Right forelimb (tissue), 1 donor: ENCODE results near the gene SIK2.
"Not testable (repeated sequence)": the region's sequence is repeated elsewhere in the genome, so short reads cannot be mapped to it uniquely, and the experiment has no call there.

Experiments used
- DNase-seq: peaks from one replicate; pipeline ENCODE4 v3.0.0-alpha.2; 2018

Gene SIK2

DNA sequence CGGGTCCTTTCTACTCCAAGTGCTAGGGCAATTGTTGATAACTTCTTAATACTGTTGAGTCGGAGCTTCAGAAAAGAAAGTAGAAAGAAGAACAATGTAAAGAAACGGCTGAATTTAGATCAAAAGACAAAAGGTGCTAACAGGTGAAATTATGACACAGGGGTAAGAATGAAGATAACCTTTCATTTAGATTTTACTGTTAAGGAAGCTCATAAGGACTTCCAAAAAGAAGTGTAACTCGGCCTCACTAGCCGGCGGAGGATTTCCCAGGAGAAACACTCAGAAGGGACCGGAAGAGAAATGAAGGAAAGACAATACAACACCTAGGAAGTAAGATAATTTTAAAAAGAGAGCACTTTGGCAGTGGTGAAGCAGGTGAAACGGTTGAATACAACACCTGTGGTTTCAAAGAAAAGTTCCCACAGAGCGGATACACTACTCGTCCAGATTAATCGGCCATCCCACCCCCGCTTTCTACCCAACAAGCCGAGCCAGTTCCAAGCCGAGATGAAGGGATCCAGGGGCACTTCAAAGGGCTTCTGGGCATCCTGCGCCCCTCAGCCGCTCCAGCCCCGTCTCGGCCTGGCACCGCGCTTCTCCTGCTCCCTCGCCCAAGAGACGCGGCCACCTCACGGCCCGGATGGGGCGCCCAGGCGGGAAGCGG lies 163.2 kb downstream of the SIK2 start:
- no peak for DNase-seq

DNA sequence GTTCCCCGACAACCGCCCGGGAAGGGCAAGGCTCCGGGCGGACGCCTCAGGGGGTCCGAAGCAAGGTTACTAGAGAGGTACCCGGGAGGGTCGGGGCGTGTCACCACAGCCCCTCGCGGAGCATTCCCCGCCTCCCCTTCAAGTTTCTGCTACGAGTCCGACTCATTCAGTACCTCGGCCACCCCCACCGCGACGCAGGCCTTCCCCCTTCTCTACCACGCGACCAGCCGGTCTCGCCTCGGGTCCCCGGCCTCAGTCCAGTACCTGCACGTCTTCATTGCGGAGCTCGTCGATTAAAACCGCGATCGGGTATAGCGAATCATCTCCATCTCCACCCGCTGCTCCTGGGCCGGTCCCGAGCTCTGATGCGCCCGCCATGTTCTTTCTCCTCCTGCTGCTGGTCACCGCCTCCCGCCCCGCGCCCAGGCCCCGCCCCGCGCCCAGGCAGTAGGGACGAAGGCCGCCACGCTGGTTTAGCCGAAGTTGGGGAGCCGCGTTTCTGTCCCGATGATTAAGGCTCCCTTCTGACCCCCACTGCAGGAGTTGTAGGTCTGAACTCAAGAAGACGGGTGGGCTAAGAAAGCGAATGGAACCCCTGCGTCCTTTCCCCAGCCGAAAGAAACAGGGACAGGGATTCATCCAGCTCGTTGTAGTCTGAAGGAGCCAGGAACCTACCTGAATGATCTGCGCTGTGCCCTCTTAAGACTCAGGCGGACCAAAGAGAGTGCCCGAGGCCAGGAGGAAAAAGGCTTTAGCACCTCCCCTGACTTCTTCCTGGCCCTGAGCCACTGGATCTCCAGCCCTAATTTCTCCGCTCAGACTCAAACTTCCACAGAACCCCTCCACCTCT lies 164.0 kb downstream of the SIK2 start, which contains the start of gene PPP2R1B:
TSS of gene PPP2R1B (minus strand) at position 406 of the 850 bp plus-strand sequence. CDS start at position 378, 28 bp downstream.
- peak; percentile 95 for DNase-seq

DNA sequence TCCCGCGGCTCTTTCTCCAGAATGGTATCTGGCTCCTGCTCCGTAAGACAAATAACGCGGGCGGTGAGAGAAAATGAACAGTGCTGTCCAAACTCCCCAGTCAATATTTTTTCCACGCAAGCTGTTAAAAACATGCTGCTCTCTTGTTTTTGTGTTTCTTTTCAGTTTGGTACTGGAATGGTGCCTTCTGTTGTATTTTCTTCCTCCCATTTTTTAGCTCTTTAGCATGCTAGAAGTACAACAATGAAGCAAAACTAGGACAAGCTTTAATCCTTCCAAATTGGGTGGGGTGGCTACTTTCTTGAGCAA lies 164.5 kb downstream of the SIK2 start:
- no peak for DNase-seq

DNA sequence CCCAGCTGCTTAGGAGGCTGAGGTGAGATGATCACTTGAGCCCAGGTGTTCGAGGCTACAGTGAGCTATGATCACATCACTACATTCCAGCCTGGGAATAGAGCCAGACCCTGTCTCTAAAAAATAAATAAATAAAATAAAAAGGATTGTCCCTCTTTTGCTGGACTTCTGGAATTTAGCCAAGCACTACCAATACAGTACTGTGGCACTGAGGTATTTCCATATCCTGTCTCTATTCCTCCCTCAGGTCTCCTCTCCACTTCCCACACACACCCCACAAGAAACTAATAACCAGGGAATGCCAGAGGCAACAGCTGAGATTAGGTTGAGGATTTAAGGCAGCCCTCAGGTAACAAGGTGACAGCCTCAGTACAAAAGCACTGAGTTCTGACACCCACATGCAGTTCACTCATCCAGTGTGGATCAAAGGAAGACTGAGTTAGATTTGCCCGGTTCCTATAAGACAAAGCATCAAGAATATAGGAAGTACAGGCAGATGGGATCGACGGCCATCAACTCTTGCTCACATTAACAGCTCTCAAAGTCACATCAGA lies 168.4 kb downstream of the SIK2 start:
- no peak for DNase-seq

DNA sequence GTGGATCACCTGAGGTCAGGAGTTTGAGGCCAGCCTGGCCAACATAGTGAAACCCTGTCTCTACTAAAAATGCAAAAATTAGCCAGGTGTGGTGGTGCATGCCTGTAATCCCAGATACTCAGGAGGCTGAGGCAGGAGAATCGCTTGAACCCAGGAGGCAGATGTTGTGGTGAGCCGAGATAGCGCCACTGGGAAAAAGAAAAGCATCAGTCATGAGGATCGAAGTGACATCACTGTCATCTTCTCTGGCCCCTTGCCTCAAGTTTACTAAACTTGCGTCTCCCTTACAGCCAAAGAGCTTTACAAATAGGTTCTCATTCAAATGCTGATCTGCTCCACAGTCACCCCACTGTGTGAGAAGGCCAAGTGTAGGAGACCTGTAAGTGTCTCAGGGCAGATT lies 169.0 kb downstream of the SIK2 start:
- not testable (repeated sequence) for DNase-seq

DNA sequence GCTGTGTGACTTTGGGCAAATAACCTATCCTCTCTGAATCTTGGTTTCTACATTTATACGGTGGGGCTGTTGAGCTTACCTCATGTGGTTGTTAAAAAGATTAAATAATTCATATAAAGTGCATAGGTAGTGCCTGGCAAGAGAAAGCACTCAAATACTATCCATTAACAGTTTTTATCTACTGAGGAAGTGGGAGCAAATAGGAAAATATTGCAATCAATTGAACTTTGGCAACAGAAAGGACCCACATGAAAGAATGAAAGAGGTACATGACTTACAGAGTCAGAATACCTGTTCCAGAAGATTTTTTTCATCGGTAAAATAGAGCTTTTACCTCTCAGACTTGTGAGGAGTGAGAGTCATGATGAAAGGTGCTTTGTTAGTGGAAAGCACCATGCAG lies 170.3 kb downstream of the SIK2 start:
- no peak for DNase-seq

DNA sequence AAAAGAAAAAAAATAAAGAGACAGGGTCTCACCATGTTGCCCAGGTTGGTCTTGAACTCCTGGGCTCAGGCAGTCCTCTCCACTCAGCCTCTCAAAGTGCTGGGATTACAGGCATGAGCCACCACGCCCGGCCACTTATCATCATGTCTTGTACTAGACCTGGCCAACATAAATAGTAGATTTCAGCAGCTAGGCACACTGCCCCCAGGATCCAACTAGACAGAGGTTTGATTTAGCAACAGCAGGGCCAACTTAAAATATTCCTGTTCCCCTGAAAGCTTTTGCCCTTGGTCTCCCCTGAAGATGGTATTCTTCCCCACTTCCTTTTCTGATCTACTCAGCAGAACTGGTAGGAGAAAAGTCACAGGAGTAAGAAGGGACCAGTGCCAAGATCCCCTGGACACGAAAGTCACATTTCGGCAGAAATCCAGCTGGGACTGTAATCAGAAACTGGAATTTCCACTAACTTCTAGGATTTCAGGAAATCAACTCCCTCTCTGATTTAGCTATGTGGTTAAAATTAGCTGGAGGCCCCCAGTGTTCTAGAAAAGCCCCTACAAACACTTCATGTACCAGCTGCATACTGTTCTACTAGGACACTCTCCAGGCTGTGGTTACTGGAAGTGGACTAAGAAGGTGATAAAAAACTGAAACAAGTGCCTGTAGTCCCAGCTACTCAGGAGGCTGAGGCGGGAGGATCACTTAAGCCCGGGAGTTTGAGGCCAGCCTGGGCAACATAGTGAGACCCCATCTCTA lies 172.9 kb downstream of the SIK2 start:
- DNase-seq: no peak

DNA sequence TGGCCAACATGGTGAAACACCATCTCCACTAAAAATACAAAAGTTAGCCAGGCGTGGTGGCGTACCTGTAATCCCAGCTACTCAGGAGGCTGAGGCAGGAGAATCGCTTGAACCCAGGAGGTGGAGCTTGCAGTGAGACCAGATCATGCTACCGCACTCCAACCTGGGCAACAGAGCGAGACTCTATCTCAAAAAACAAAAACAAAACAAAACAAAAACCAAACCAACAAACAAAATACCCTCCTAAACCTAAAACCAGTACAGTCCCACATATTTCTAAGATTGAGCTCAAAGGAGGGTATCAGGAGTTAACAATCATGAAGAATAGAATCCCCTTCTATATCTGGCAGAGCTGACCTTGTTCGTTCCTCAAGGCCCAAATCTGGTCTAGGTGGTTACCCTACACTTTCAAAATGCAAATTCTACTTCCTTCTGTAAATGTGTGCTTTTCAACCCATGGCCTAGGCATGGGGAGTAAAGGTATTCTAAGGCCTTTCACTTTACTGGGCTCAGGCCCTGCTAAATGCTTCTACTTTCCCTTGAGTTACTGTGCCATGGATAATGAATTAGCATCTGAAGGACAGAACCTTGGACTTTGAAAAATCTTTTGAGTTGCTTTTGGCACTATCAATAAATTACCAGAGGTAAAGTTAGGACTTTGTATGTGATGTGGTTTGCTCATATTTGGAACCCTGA lies 174.3 kb downstream of the SIK2 start:
- no peak for DNase-seq

DNA sequence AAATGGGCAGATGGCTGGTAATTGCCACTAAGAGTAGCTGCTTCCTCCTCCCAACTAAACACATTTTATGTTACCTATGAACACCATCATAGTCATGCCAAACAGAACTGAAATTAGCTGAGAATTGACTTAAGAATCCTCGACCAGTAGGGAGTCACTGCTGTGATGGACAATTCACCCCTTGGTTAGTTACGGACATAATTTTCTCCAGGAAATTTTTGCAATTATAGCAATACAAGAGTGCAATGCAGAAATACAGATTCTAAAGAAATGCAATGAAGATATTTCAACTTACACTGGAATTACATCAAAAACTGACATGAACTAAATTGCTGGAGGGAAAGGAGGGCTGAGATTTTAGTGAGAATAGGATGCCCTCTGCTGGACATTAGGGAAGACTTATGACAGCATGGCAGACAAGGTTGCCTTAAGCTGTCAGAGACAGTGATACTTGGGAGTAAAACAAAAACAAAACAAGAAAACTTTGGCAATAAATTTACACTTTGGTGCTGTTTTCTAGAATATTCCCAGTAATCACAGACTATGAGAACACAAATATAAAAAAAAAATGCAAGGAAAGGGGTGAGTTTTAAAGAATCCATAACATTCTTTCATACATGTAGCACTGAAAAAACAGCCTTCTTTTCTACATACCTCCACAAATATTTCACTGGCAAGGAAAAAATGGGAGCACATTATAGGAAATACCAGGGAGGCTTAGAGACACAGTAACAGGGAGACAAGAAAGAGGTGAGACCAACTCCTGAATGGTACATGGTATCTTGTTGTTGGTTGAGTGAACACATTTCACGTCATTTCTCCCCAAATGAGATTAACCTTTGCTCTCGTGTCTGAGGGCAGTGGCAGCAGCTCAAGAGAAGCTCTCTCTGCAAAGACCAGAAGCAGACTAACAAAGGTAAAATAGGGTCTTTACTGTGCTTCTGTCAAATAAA lies 175.1 kb downstream of the SIK2 start:
- no peak for DNase-seq

DNA sequence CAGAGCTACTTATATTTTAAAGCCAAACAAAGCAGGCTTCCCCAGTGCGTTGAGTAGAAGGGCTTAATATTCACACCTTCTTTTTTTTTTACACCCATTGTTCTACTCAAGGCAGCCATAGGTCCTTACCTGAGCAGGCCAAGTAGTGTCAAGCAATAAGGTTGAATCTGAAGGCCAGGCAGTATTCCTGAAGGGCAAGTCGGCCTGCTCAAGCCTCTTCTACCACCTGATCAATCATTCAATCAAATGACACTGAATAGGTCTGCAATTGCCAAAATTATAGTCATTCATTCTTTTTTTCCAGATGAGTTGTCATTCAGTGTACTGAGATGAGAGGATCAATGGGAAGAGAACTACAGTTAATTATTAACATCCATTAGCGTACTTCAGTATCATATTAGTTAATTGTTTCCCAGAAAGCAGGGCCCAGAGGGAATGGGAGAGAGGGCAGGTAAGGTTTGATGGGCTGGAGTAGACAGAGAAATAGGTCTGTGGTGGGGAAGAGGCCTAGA lies 175.9 kb downstream of the SIK2 start:
- no peak for DNase-seq

DNA sequence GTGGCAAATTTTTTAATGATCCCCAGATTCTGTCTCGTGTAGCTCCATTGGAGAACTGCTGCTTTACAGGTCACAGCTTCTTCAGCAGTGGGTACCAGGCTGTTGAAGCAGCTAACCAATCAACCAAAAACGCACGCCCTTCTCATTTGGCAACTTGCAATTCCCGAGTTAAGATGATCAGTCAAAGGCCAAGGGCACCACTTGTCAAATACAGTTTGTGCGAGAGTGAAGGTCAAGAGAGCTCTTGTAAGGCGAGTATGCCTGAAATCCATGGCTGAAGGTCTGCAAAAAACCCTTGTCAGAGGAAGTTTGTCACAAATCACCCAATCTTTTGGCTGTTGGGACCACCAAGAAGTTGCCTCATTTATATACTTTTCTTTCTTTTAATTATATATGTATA lies 176.9 kb downstream of the SIK2 start:
- no peak for DNase-seq
